ENCODE data around the gene TMEM183A.
A peak's percentile ranks its signal among the peaks of the same experiment; 100 is the strongest.
"Not testable (repeated sequence)": the region's sequence is repeated elsewhere in the genome, so short reads cannot be mapped to it uniquely, and the experiment has no call there.

The TMEM183A gene

DNA sequence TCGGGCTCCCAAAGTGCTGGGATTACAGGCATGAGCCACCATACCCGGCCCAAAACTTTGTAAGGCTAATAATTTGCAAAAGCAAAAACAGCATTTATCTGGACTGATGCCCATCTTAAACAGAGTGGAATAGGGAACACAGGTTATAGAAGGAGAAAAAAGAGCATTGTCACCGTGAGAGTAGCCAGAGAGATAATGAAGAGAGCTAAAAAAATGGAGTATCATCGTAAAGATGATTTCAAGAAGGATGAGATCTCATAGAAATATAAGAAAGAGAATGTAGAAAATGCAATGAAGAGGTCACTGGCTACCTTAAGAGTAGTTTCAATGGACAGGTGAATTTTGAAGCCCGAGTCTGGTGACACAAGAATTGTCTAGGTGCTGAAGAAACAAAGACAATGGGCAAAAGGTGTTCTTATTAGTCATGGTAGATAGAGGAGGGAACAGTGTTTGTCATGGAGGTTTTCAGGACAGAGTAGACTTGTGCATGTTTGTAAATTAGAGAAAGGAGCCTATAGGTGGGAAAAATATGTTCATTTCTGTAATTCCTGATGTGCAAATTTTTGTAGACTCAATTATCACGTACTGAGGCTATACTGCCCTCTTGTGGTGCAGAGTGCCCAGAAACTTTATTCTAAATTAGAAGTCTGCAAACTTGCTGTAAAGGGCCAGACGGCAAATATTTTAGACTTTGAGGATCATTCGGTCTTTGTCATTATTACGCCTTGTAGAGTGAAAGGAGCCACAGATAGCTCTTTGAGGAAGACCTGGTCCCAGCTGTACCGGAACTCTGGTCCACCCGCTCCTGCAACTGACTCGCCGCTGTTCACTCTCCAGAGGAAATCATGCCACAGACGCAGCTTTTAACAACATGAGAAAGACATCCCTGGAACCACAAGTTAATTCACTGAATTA lies 8.1 kb upstream of the TMEM183A start:
- Histone ChIP-seq H3K36me3 (ENCODE audit: control insufficient read depth, insufficient read depth, low read length) (no peaks in the 10 kb centered on the region), H3K4me2 (ENCODE audit: low read length) (no peak overlapping the region), H3K4me3 (ENCODE audit: low read depth, low read length) (peak overlapping the region; percentile 9), H3K27me3 (ENCODE audit: control insufficient read depth, insufficient read depth, low read length) (no peaks in the 10 kb centered on the region), H3K4me1 (no peaks in the 10 kb centered on the region), H2AFZ (no peak overlapping the region), H3K27ac (no peak overlapping the region), H3K79me2 (no peaks in the 10 kb centered on the region), H3K9ac (no peak overlapping the region), H3K9me3 (ENCODE audit: control insufficient read depth, low read length) (no peaks in the 10 kb centered on the region)
- TF ChIP-seq, protein P1, sequence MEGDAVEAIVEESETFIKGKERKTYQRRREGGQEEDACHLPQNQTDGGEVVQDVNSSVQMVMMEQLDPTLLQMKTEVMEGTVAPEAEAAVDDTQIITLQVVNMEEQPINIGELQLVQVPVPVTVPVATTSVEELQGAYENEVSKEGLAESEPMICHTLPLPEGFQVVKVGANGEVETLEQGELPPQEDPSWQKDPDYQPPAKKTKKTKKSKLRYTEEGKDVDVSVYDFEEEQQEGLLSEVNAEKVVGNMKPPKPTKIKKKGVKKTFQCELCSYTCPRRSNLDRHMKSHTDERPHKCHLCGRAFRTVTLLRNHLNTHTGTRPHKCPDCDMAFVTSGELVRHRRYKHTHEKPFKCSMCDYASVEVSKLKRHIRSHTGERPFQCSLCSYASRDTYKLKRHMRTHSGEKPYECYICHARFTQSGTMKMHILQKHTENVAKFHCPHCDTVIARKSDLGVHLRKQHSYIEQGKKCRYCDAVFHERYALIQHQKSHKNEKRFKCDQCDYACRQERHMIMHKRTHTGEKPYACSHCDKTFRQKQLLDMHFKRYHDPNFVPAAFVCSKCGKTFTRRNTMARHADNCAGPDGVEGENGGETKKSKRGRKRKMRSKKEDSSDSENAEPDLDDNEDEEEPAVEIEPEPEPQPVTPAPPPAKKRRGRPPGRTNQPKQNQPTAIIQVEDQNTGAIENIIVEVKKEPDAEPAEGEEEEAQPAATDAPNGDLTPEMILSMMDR (IDR thresholded peaks at IDR 0.05) = peak; percentile 60

DNA sequence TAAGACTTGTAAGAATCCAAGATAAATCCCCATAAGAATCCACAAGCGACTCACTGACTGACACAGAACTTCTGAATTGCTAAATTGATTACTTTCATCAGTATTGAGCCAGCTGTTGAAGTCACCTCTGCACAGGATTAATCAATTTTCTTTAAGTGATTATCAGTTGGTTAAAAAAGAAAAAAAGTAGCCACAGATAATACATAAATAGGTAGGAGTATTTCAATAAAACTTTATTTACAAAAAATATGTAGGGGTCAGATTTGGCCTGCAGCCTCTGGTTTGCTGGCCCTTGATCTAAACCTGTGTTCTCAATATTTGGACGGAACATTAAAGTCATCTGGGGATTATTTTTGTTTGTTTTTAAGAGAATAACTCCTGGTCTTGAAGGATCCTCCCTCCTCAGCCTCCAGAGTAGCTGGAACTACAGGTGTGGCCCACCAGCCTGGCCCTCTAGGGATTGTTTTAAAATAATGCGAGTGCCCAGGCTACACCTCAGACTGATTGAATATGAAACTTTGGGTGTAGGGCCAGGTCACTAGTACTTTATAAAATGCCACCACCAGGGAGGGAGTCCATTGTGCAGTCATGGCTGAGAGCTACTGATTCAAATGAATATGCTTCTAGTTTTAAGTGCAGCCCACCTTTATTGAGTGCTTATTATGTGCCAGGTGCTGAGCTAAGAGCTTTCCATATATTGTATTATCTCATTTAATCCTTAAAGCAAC lies 6.8 kb upstream of the TMEM183A start:
- Histone ChIP-seq H3K4me3 (ENCODE audit: low read depth, low read length) (no peak overlapping the region), H3K9me3 (ENCODE audit: control insufficient read depth, low read length) (no peaks in the 10 kb centered on the region), H3K36me3 (ENCODE audit: control insufficient read depth, insufficient read depth, low read length) (no peaks in the 10 kb centered on the region), H2AFZ (no peak overlapping the region), H3K9ac (no peak overlapping the region), H3K27ac (no peak overlapping the region), H3K4me2 (ENCODE audit: low read length) (no peak overlapping the region), H3K27me3 (ENCODE audit: control insufficient read depth, insufficient read depth, low read length) (no peaks in the 10 kb centered on the region), H3K79me2 (no peaks in the 10 kb centered on the region), H3K4me1 (no peaks in the 10 kb centered on the region)
- TF ChIP-seq, protein P1 (IDR thresholded peaks at IDR 0.05) = no peak

DNA sequence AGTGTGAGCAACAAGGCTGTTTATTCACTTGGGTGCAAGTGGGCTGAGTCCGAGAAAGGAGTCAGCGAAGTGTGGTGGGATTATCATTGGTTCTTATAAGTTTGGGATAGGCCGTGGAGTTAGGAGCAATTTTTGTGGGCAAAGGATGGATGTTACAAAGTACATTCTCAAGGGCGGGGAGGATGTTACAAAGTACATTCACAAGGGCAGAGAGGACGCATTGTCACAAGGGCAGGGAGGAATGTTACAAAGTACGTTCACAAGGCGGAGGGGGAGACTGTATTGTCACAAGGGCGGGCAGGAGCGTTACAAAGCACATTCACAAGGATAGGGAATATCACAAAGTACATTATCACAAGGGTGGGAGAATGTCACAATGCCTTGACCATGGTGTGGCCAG lies 5.2 kb upstream of the TMEM183A start:
- H3K36me3 ChIP-seq (ENCODE audit: control insufficient read depth, insufficient read depth, low read length) = no peaks in the 10 kb centered on the region
- no peaks in the 10 kb centered on the region for H3K27me3 ChIP-seq (ENCODE audit: control insufficient read depth, insufficient read depth, low read length)
- no peak overlapping the region for H3K4me2 ChIP-seq (ENCODE audit: low read length)
- TF ChIP-seq, protein P1 (IDR thresholded peaks at IDR 0.05) = no peak
- H3K27ac ChIP-seq = no peak overlapping the region
- H3K4me3 ChIP-seq (ENCODE audit: low read depth, low read length) = no peak overlapping the region
- H3K9ac ChIP-seq = no peak overlapping the region
- no peaks in the 10 kb centered on the region for H3K4me1 ChIP-seq
- H3K79me2 ChIP-seq = no peaks in the 10 kb centered on the region
- H2AFZ ChIP-seq = no peak overlapping the region
- H3K9me3 ChIP-seq (ENCODE audit: control insufficient read depth, low read length) = no peaks in the 10 kb centered on the region

DNA sequence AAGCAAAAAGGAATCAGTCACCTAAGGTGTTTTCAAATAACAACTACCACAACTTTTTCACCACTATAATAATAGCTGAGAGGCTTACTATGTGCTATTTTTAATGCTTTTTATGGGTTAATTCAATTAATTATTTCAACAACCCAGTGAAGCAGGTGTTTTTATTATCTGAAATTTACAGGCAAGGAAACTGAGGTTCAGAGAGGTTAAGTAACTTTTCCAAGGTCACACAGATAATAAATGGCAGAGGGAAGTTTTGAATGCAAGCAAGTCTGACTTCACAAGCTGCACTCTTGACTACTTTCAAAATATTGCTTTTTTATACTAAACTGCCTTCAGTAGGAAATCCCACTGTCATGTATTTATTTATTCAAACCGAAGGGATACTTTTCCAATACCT lies 4.2 kb upstream of the TMEM183A start:
- H3K36me3 ChIP-seq (ENCODE audit: control insufficient read depth, insufficient read depth, low read length) = no peaks in the 10 kb centered on the region
- no peak overlapping the region for H3K4me3 ChIP-seq (ENCODE audit: low read depth, low read length)
- no peaks in the 10 kb centered on the region for H3K9me3 ChIP-seq (ENCODE audit: control insufficient read depth, low read length)
- no peaks in the 10 kb centered on the region for H3K79me2 ChIP-seq
- TF ChIP-seq, protein P1 (IDR thresholded peaks at IDR 0.05) = no peak
- H3K4me2 ChIP-seq (ENCODE audit: low read length) = no peak overlapping the region
- no peaks in the 10 kb centered on the region for H3K4me1 ChIP-seq
- H3K9ac ChIP-seq = no peak overlapping the region
- H3K27ac ChIP-seq = no peak overlapping the region
- no peak overlapping the region for H2AFZ ChIP-seq
- no peaks in the 10 kb centered on the region for H3K27me3 ChIP-seq (ENCODE audit: control insufficient read depth, insufficient read depth, low read length)

DNA sequence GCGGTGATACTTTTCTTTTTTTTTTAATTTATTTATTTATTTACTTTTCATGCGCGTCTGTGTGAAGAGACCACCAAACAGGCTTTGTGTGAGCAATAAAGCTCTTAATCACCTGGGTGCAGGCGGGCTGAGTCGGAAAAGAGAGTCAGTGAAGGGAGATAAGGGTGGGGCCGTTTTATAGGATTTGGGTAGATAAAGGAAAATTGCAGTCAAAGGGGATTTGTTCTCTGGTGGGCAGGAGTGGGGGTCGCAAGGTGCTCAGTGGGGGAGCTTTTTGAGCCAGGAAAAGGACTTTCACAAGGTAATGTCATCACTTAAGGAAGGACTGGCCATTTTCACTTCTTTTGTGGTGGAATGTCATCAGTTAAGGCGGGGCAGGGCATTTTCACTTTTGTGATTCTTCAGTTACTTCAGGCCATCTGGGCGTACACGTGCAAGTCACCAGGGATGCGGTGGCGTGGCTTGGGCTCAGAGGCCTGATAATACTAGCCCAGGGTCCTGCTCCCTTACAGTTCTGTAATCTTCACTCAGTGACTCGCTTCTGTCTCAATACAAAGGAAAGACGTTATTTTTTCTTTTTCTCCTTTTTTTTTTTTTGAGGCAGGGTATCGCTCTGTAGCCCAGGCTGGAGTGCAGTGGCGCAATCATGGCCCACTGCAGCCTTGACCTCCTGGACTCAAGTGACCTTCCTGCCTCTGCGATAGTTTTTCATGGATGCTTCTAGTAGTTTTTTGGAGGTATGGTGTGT lies 1.6 kb upstream of the TMEM183A start:
- not testable (repeated sequence) for H3K4me2 ChIP-seq (ENCODE audit: low read length); H3K79me2 ChIP-seq; H3K9ac ChIP-seq; H3K4me3 ChIP-seq (ENCODE audit: low read depth, low read length); H3K4me1 ChIP-seq; H3K36me3 ChIP-seq (ENCODE audit: control insufficient read depth, insufficient read depth, low read length); H3K27ac ChIP-seq; H2AFZ ChIP-seq; H3K9me3 ChIP-seq (ENCODE audit: control insufficient read depth, low read length); H3K27me3 ChIP-seq (ENCODE audit: control insufficient read depth, insufficient read depth, low read length)

All from parathyroid adenoma (tissue), 2 donors.